NCI-H774 (cell line): ENCODE data around the gene ZNF429.
"Not testable (repeated sequence)": the region's sequence is repeated elsewhere in the genome, so short reads cannot be mapped to it uniquely, and the experiment has no call there.

ENCODE experiments used
- DNase-seq: peaks from one replicate; lab custom pipeline; 2025; lab: John Stamatoyannopoulos, UW

Gene ZNF429

DNA sequence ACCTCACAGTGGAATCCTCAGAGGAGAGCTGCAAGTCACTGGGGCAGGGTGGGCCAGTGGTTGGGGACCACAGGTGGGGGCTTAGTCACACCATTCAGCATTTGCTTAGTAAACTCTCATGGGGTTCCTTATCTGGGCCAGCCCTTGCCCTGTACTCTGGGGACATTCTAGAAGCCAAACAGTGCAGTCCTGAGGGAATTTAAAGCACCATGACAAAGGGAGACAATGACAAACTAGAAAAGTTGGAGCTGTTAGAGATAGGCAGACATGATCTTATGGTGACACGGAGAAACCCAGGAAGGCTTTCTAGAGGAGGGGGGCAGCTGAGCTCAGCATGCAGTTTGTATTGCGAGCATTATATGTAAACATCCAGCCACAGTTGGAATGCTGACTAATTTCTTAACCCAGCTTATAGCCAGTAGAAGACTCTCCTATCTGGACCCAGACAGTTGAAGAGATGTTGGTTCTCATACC, 87.6 kb downstream of the ZNF429 start:
- no peak for DNase-seq

DNA sequence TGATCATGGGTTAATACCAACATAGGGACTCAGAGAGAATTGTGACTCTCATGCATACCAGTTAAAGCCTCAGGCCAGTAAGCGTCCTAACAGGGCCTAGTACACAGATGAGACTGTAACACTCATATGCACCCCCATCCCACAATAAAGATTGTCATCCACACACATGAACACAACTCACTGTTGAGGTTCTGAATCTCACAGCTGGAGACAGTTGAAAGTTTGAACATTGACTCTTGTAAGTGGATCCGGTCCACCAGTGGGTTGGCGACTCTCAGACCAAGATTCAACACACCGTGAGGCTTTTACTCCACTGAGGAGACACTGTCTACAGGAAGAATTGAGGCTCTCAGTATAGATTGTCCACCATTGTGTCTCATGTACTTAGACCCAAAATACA, 88.1 kb downstream of the ZNF429 start:
- no peak for DNase-seq

DNA sequence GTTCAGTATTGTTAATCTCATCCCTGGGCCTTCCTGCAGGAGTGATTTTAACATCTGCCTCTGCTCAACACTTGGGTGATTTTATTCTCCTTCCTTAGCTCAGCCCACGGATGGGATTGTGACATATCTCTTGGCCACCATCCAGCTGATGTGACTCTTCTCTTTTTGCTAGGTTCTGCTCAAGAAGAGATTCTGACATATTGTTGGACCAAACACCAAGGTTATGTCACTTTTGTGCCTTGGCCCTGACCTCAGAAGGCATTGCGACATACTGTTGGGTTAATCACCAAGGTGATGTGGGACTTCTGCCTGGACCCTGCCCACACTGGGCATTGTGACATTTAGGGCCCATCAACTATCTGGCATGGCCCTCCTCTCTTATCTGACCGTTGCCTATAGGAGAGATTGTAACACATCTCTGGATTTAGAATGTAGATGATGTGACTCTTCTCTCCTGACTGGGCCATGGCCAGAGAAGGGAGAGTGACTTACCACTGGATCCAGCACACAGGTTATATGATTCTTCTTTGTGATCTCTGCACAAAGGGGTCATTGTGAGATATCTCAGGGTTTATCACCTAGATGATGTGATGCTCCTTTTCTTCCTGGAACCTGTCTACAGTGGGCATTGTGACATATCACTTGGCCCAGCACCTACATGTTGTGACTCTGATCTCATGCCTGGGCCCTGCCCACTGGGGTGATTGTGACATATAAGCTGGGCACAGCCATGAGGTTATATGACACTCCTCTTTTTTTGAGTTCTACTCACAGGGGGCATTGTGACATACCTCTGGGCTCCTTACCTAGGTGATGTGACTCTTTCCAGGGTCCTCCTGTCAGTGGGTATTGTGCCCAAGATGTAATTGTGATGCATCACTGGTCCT, 88.8 kb downstream of the ZNF429 start:
- DNase-seq = no peak

DNA sequence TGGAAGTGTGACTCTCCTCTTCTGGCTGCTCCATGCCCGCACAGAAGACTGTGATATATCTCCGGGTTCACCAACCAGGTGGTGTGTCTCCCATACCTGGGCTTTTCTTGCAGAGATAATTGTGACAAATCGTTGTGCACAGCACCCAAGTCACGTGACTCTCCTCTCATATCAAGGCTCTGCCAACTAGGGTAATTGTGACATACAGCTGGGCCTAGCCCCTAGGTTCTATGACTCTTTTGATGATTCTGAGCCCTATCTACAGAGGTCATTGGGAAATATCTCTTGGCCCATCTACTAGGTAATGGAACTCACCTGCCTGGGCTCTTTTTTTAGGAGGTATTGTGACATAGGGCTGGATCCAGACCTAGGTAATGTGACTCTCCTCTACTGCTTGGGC, 89.8 kb downstream of the ZNF429 start:
- no peak for DNase-seq

DNA sequence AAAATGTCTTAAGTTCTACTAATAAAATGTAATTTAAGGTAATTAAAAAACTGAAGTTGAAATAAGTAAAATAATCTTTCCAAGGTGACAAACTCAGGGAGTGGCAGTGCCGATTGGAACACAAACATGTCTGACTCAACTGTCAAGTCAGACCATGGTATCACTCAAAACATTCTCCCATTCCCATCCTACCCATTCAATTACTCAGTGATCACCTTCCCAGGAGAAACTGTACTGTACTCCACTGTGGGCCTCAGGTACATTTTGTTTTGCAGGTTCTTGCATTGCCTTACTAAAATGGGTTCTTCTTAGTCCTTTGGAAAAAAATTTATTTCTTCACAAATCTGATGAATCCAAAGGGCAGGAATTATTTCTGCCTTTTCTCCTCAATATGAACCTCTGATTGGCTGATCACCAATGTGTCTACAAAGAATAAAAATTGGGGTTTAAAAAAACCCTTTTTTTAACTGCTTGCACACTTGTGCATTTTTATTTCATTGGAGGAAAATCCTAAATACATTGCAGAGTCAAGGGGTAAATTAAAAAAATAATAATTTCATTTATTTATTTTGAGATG, 96.8 kb downstream of the ZNF429 start:
- no peak for DNase-seq

DNA sequence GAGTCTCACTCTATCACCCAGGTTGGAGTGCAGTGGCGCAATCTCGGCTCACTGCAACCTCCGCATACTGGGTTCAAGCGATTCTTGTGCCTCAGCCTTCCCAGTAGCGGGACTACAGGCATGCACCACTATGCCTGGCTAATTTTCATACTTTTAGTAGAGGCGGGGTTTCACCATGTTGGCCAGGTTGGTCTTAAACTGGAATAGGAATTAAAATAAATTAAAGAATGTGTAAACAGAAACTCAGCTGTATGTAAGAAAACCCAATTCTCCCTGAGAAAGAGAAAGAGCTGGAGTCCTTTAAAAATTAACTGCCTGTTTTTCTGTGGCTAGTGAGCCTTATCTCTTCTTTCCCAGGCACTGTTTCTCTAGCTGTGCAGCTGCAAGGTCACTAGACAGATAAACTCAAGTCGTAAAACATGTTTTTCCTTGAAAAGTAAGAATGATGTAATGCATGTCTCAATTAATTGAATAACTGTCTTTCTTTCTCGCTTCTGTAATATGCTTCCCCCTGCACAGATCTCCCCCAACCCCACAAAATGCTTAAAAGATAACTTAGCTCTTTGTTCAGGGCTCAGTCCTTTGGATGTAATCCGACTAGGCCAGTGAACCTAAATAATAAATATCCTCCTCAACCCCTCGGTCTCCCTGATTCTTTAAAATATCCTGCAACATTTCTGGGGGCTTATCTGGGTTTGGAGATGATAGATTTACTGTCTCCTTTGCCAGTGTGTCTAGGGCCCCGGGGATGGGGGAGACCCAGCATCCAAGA, 97.4 kb downstream of the ZNF429 start:
- DNase-seq = not testable (repeated sequence)

DNA sequence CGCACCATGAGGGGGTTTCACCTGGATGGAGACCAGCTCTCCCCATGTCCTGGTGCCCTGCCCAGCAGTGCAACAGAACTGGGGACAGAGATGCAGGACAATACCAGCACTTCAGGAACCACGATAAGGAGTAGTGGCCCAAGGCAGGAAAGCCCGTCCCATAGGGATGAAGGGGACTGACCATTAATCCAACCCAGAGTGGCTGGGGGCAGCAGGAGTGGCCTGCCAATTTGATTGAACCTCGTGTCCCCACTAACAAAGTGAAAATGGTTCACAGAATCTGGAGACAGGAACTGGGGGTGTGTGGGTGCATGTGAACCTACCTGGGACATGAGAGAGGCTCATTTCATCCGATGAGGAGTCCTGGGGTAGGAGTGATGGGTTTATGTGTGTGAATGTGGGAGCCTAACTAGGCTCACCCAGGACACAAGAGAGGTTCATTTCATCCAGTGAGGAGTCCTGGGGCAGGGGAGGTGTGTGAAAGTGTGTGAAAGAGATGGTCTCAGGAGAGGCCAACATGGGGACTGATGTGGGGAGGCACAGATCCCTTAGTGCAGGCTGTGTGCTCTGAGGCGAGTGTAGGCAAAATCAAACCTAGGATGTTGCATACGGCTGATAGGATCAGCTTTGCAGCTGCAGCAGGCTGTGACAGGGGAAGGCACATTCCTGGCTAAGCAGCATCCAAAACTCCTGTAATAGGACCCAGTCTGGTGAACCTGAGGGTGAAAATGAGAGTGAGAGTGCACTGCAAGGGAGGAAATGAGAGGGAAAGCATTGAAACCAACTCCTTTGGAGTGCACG, 98.2 kb downstream of the ZNF429 start:
- no peak for DNase-seq

DNA sequence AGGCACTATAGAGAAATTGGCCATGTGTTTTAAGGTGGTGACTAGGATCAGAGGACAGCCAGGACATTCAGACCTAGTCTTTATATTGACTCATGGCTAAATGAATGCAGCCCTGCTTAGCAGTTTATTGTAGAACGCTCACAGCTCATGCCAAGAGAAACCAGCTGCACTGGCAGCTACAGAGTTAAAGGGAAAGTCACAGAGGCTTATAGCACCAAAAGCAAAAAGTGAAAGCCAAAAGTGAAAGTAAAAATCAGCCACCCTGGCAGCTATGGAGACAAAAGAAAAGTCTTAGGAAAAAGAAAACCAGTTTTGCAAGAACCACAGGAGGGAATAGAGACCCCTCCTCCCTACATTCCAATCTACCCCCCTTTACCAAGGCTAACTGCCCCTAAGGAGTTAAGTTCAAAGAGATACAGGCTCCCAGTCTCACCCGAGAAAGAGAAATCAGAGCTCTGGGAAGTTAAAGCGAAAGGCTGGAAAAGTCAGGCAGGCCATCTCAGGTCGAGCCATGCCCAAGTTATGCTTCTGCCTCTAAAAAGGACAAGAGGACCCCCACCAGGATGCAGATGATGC, 99.0 kb downstream of the ZNF429 start:
- DNase-seq = peak; percentile 24
